Measurements from ENCODE around the gene LILRA6.
"Not testable (repeated sequence)": the region's sequence is repeated elsewhere in the genome, so short reads cannot be mapped to it uniquely, and the experiment has no call there.

DNA sequence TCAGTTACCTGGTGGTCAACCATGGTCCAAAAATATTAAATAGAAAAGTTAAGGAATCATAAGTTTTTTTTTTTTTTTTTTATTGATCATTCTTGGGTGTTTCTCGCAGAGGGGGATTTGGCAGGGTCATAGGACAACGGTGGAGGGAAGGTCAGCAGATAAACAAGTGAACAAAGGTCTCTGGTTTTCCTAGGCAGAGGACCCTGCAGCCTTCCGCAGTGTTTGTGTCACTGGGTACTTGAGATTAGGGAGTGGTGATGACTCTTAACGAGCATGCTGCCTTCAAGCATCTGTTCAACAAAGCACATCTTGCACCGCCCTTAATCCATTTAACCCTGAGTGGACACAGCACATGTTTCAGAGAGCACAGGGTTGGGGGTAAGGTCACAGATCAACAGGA, 28.4 kb downstream of the LILRA6 start:
- TF ChIP-seq POLR2A (IDR thresholded peaks at IDR 0.05): not testable (repeated sequence)
- TF ChIP-seq, protein P1, sequence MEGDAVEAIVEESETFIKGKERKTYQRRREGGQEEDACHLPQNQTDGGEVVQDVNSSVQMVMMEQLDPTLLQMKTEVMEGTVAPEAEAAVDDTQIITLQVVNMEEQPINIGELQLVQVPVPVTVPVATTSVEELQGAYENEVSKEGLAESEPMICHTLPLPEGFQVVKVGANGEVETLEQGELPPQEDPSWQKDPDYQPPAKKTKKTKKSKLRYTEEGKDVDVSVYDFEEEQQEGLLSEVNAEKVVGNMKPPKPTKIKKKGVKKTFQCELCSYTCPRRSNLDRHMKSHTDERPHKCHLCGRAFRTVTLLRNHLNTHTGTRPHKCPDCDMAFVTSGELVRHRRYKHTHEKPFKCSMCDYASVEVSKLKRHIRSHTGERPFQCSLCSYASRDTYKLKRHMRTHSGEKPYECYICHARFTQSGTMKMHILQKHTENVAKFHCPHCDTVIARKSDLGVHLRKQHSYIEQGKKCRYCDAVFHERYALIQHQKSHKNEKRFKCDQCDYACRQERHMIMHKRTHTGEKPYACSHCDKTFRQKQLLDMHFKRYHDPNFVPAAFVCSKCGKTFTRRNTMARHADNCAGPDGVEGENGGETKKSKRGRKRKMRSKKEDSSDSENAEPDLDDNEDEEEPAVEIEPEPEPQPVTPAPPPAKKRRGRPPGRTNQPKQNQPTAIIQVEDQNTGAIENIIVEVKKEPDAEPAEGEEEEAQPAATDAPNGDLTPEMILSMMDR (IDR thresholded peaks at IDR 0.05 in 4 of 5, conservative IDR thresholded peaks at IDR 0.05 in 1 of 5): not testable (repeated sequence)
